Embryonic facial prominence (tissue), 1 donor: Measurements from ENCODE around the gene PXDN.
"Not testable (repeated sequence)": the region's sequence is repeated elsewhere in the genome, so short reads cannot be mapped to it uniquely, and the experiment has no call there.

ENCODE experiments used
- DNase-seq: peaks from one replicate; pipeline ENCODE4 v3.0.0-alpha.2; 2016; ENCODE audit errors: extremely low spot score

PXDN gene

GRCh38 chr2:1631292-1632001 lies 112.9 kb downstream of the PXDN start:
- no peak for DNase-seq

- DNase-seq: no peak
Measured at GRCh38 chr2:1628893-1629292, 115.4 kb downstream of the PXDN start.

- DNase-seq: no peak
Measured at GRCh38 chr2:1627628-1628381, 116.5 kb downstream of the PXDN start.

- no peak for DNase-seq
Measured at GRCh38 chr2:1626271-1626681, 118.0 kb downstream of the PXDN start.

- peak; percentile 56 for DNase-seq
Measured at GRCh38 chr2:1625281-1626001, 118.9 kb downstream of the PXDN start.

- DNase-seq: no peak
Measured at GRCh38 chr2:1623906-1624445, 120.3 kb downstream of the PXDN start.

GRCh38 chr2:1622521-1623200 lies 121.7 kb downstream of the PXDN start:
- DNase-seq: no peak

GRCh38 chr2:1621976-1622375 lies 122.3 kb downstream of the PXDN start:
- not testable (repeated sequence) for DNase-seq

GRCh38 chr2:1621501-1621900 lies 122.8 kb downstream of the PXDN start:
- no peak for DNase-seq

- DNase-seq: no peak
Measured at GRCh38 chr2:1621041-1621440, 123.3 kb downstream of the PXDN start.

- DNase-seq: no peak
Measured at GRCh38 chr2:1620081-1620480, 124.2 kb downstream of the PXDN start.

- no peak for DNase-seq
Measured at GRCh38 chr2:1619556-1619955, 124.8 kb downstream of the PXDN start.

- no peak for DNase-seq
Measured at GRCh38 chr2:1618974-1619373, 125.3 kb downstream of the PXDN start.

- DNase-seq: no peak
Measured at GRCh38 chr2:1618191-1618961, 125.9 kb downstream of the PXDN start.

GRCh38 chr2:1617425-1618021 lies 126.8 kb downstream of the PXDN start:
- no peak for DNase-seq

GRCh38 chr2:1614564-1614963 lies 129.8 kb downstream of the PXDN start:
- DNase-seq: no peak

GRCh38 chr2:1613731-1614354 lies 130.5 kb downstream of the PXDN start:
- DNase-seq: no peak

GRCh38 chr2:1613078-1613445 lies 131.3 kb downstream of the PXDN start:
- DNase-seq: no peak

- no peak for DNase-seq
Measured at GRCh38 chr2:1612391-1613077, 131.8 kb downstream of the PXDN start.

- no peak for DNase-seq
Measured at GRCh38 chr2:1611886-1612285, 132.4 kb downstream of the PXDN start.
